B cell (primary cell): Measurements from ENCODE around the gene ALKBH5. TPM values are rescaled to one million over a fixed set of nuclear protein-coding genes. Genes with fewer than 3 reads are reported as not detected.

Source experiments
- ATAC-seq: fragments of 200-7000 bp; cut with Tn5 transposase; one replicate; pipeline ENCODE4 v1.10.0; 2021; ENCODE audit warnings: low read depth, mild to moderate bottlenecking, moderate number of reproducible peaks, moderate library complexity
- CTCF ChIA-PET: fragments of 350-600 bp; sonication (Branson Sonifier 250); formaldehyde crosslinking; loops from one replicate; lab custom pipeline; 2021; ENCODE audit warnings: antibody characterized with exemption, inconsistent platforms; lab: Charles Lee
- POLR2A ChIA-PET: fragments of 350-600 bp; sonication (Branson Sonifier 250); formaldehyde crosslinking; loops from one replicate; lab custom pipeline; 2021; ENCODE audit warnings: antibody characterized with exemption; lab: Charles Lee
- DNase-seq: peaks from one replicate; pipeline ENCODE4 v3.0.0; 2013
- H2AFZ ChIP-seq: 2 replicates; pipeline ENCODE4 v1.6.1; 2012; ENCODE audit warnings: mild to moderate bottlenecking, low read depth, low read length; ENCODE audit not compliant: insufficient read depth, poor library complexity, severe bottlenecking
- H3K27ac ChIP-seq, 2 donors: 1 replicate in 1 of 2; 2 replicates in 1 of 2; pipeline ENCODE4 v1.5.1; 2012 to 2013; ENCODE audit warnings: low read length in 2 of 2, mild to moderate bottlenecking in 2 of 2, moderate library complexity in 1 of 2
- H3K27me3 ChIP-seq, 4 experiments: fragments of 200-600 bp in 1 of 4; sonication (generic) in 1 of 4; replicated peaks in 1 of 4; 1 replicate in 2 of 4; 2 replicates in 2 of 4; pipeline versions ENCODE4 v1.6.1 to v1.7.0; 2013 to 2016; ENCODE audit warnings: low read length in 3 of 4, mild to moderate bottlenecking in 2 of 4, mixed read lengths in 1 of 4, moderate library complexity in 1 of 4; ENCODE audit not compliant: insufficient read depth in 4 of 4, control insufficient read depth in 3 of 4; ENCODE audit errors: control extremely low read depth in 1 of 4
- H3K36me3 ChIP-seq, 2 experiments: replicated peaks in 1 of 2; 1 replicate in 1 of 2; 2 replicates in 1 of 2; pipeline versions ENCODE4 v1.6.1 to v1.7.1; 2013; ENCODE audit warnings: low read length in 1 of 2; ENCODE audit not compliant: insufficient read depth in 2 of 2, control insufficient read depth in 1 of 2; ENCODE audit errors: control extremely low read depth in 1 of 2, extremely low read depth in 1 of 2
- H3K4me1 ChIP-seq, 2 donors: fragments of 200-600 bp in 1 of 2; sonication (generic) in 1 of 2; 1 replicate in 1 of 2; 2 replicates in 1 of 2; pipeline versions ENCODE4 v1.5.1 to v1.6.1; 2013 to 2017; ENCODE audit warnings: low read length in 2 of 2; ENCODE audit not compliant: control insufficient read depth in 2 of 2, insufficient read depth in 2 of 2
- H3K4me2 ChIP-seq: replicated peaks from 2 replicates; pipeline ENCODE3; 2012; ENCODE audit warnings: mild to moderate bottlenecking, low read depth, low read length; ENCODE audit not compliant: poor library complexity, severe bottlenecking
- H3K4me3 ChIP-seq, 5 experiments: fragments of 200-600 bp in 1 of 5; sonication (generic) in 1 of 5; 1 replicate in 3 of 5; 2 replicates in 2 of 5; pipeline versions ENCODE4 v1.5.1 to v1.7.0; 2011 to 2016; ENCODE audit warnings: low read length in 4 of 5, mild to moderate bottlenecking in 4 of 5, low read depth in 2 of 5, control low read depth in 1 of 5, moderate library complexity in 1 of 5; ENCODE audit not compliant: insufficient read depth in 1 of 5; ENCODE audit errors: control extremely low read depth in 1 of 5, extremely low read depth in 1 of 5
- H3K79me2 ChIP-seq: fragments of 200-600 bp; sonication (generic); one replicate; pipeline ENCODE4 v1.6.0; 2016; ENCODE audit warnings: low read length; ENCODE audit not compliant: control insufficient read depth, insufficient read depth
- H3K9ac ChIP-seq: fragments of 200-600 bp; sonication (generic); 2 replicates; pipeline ENCODE4 v1.6.1; 2017; ENCODE audit warnings: mild to moderate bottlenecking, low read length, moderate library complexity
- H3K9me3 ChIP-seq, 3 donors: one replicate each; pipeline versions ENCODE4 v1.6.1 to v1.7.1; 2013; ENCODE audit warnings: low read length in 2 of 3; ENCODE audit not compliant: control insufficient read depth in 2 of 3, insufficient read depth in 1 of 3; ENCODE audit errors: control extremely low read depth in 1 of 3
- H4K20me1 ChIP-seq: 2 replicates; pipeline ENCODE4 v1.6.0; 2012; ENCODE audit warnings: mild to moderate bottlenecking, low read length; ENCODE audit not compliant: insufficient read depth, control insufficient read depth, poor library complexity, severe bottlenecking
- H3K27ac Mint-ChIP-seq: one replicate; pipeline ENCODE4 v1.8.0; 2021; ENCODE audit warnings: mixed read lengths
- H3K27me3 Mint-ChIP-seq: one replicate; pipeline ENCODE4 v1.8.0; 2021; ENCODE audit warnings: mixed read lengths
- H3K4me1 Mint-ChIP-seq: one replicate; pipeline ENCODE4 v1.8.0; 2021; ENCODE audit warnings: mixed read lengths
- H3K4me3 Mint-ChIP-seq: one replicate; pipeline ENCODE4 v1.8.0; 2021; ENCODE audit warnings: mixed read lengths
- H3K9me3 Mint-ChIP-seq: one replicate; pipeline ENCODE4 v1.8.0; 2022; ENCODE audit warnings: mixed read lengths; ENCODE audit not compliant: insufficient read depth
- CTCF ChIP-seq: fragments of 200-600 bp; IDR thresholded peaks from one replicate; pipeline ENCODE4 v1.8.0; 2022; ENCODE audit warnings: antibody characterized with exemption, mild to moderate bottlenecking
- EZH2 ChIP-seq: IDR thresholded peaks from 2 replicates; pipeline ENCODE4 v1.6.1; 2012; ENCODE audit warnings: borderline replicate concordance, low read depth, mild to moderate bottlenecking, moderate library complexity, low read length; ENCODE audit not compliant: insufficient read depth, poor library complexity, severe bottlenecking
- WGBS: methylation state at CpG from one replicate; pipeline ENCODE4 v1.1.5; 2013; ENCODE audit warnings: missing lambda C conversion rate; ENCODE audit not compliant: insufficient coverage; 5-methylcytosine and 5-hydroxymethylcytosine counted together
- intact Hi-C: fragments of 100-400 bp; cut with micrococcal nuclease; formaldehyde crosslinking; loops from one replicate; pipeline ENCODE4 v1.10.0; 2022
- polyA plus RNA-seq: library from polyadenylated mRNA; depleted of rRNA; stranded (reverse); fragments of >200 nt; gene quantifications from 2 replicates; pipeline ENCODE4 v1.2.3, GENCODE V29; 2012
- total RNA-seq, 2 donors: library from RNA; stranded (reverse); fragments of 120-200 nt in 1 of 2; gene quantifications; 1 replicate in 1 of 2; 2 replicates in 1 of 2; pipeline versions ENCODE4 v1.2.3 to v1.2.4, GENCODE V29; 2013 to 2022

The ALKBH5 gene
- total and polyA plus RNA-seq, 2 donors (not counting 1 experiment from before 2014, with no cell fraction given) = 63.3 to 104 TPM

- intact Hi-C loops = no loop called here
- Histone ChIP-seq H3K4me1 (peaks cover 35 to 49% of the 10 kb centered on the region in 2 donors), H3K36me3 (peaks cover 7 to 44% of the 10 kb centered on the region in 2 experiments), H4K20me1 (peaks cover 94% of the 10 kb centered on the region), H3K27ac (no peak overlapping the region), H3K4me2 (no peak overlapping the region), H3K4me3 (no peak overlapping the region), H2AFZ (no peak overlapping the region), H3K9me3 (no peaks in the 10 kb centered on the region), H3K27me3 (no peaks in the 10 kb centered on the region), H3K9ac (no peak overlapping the region), H3K79me2 (peaks cover 96% of the 10 kb centered on the region)
- TF ChIP-seq CTCF = no peak
- TF ChIP-seq EZH2 = no peak
- no peaks in the 10 kb centered on the region for H3K9me3 Mint-ChIP-seq
- no peak overlapping the region for H3K27ac Mint-ChIP-seq
- H3K4me3 Mint-ChIP-seq = no peak overlapping the region
- no peaks in the 10 kb centered on the region for H3K27me3 Mint-ChIP-seq
- no peak for ATAC-seq
- 70% methylated on average over 2 of the region's 3 CpGs for WGBS
- ChIA-PET CTCF (interaction anchor here (1.2 kb wide), 1 partner anchor 48 kb away, joined by 6 read pairs; no protein-coding TSS in a partner anchor), POLR2A (no interaction called here)
- peaks cover 68% of the 10 kb centered on the region for H3K4me1 Mint-ChIP-seq
- DNase-seq = no peak
These were observed 7.1 kb downstream of the ALKBH5 start for GRCh38 chr17:18190628-18191235.

- Mint-ChIP-seq H3K4me3 (no peak overlapping the region), H3K27me3 (no peaks in the 10 kb centered on the region), H3K27ac (no peak overlapping the region), H3K9me3 (no peaks in the 10 kb centered on the region), H3K4me1 (peaks cover 63% of the 10 kb centered on the region)
- Histone ChIP-seq H4K20me1 (peaks cover 94% of the 10 kb centered on the region), H3K27ac (no peak overlapping the region), H3K79me2 (peaks cover 96% of the 10 kb centered on the region), H3K4me1 (peaks cover 30 to 44% of the 10 kb centered on the region in 2 donors), H3K27me3 (no peaks in the 10 kb centered on the region), H3K4me3 (no peak overlapping the region), H3K9ac (no peak overlapping the region), H3K9me3 (no peaks in the 10 kb centered on the region), H3K36me3 (peaks cover 7 to 48% of the 10 kb centered on the region in 2 experiments), H3K4me2 (no peak overlapping the region), H2AFZ (no peak overlapping the region)
- TF ChIP-seq EZH2 = no peak
- no peak for TF ChIP-seq CTCF
- no peak for DNase-seq
- intact Hi-C loops = no loop called here
- ATAC-seq = no peak
- CTCF ChIA-PET = interaction anchor here (1.2 kb wide), 1 partner anchor 48 kb away, joined by 6 read pairs; no protein-coding TSS in a partner anchor
- POLR2A ChIA-PET = no interaction called here
- 89% methylated on average over 2 of the region's 3 CpGs for WGBS
These were observed 7.6 kb downstream of the ALKBH5 start for GRCh38 chr17:18191236-18191667.
